Adipocyte (in vitro differentiated cells): ENCODE data around the gene LILRA5.
"Not testable (repeated sequence)": the region's sequence is repeated elsewhere in the genome, so short reads cannot be mapped to it uniquely, and the experiment has no call there.

Experiments
- DNase-seq: peaks from one replicate; pipeline ENCODE4 v3.0.0-alpha.2; 2015; ENCODE audit warnings: low read depth
- H3K27me3 ChIP-seq: replicated peaks from 2 replicates; pipeline ENCODE4 v1.7.0; 2013; ENCODE audit warnings: mild to moderate bottlenecking, low read length, moderate library complexity; ENCODE audit not compliant: control insufficient read depth, insufficient read depth
- H3K36me3 ChIP-seq: 2 replicates; pipeline ENCODE4 v1.7.0; 2013; ENCODE audit warnings: low read length, mild to moderate bottlenecking, moderate library complexity; ENCODE audit not compliant: control insufficient read depth, insufficient read depth, severe bottlenecking
- H3K4me1 ChIP-seq: 2 replicates; pipeline ENCODE4 v1.7.0; 2013; ENCODE audit warnings: mild to moderate bottlenecking, low read length, moderate library complexity; ENCODE audit not compliant: control insufficient read depth, insufficient read depth
- H3K4me3 ChIP-seq: 2 replicates; pipeline ENCODE4 v1.7.0; 2013; ENCODE audit warnings: mild to moderate bottlenecking, low read length, moderate library complexity
- H3K9ac ChIP-seq: 2 replicates; pipeline ENCODE4 v1.7.0; 2013; ENCODE audit warnings: mild to moderate bottlenecking, low read length, moderate library complexity
- H3K9me3 ChIP-seq: 2 replicates; pipeline ENCODE4 v1.7.0; 2013; ENCODE audit warnings: mild to moderate bottlenecking, low read length, moderate library complexity; ENCODE audit not compliant: control insufficient read depth

Gene LILRA5

GRCh38 chr19:54299126-54299498 is 13.9 kb downstream of the LILRA5 start:
- peaks cover 4% of the 10 kb centered on the region for H3K9me3 ChIP-seq
- DNase-seq = no peak
- H3K36me3 ChIP-seq = no peaks in the 10 kb centered on the region
- H3K27me3 ChIP-seq = peaks cover 5% of the 10 kb centered on the region
- no peak overlapping the region for H3K4me3 ChIP-seq
- no peak overlapping the region for H3K9ac ChIP-seq
- no peaks in the 10 kb centered on the region for H3K4me1 ChIP-seq

DNA sequence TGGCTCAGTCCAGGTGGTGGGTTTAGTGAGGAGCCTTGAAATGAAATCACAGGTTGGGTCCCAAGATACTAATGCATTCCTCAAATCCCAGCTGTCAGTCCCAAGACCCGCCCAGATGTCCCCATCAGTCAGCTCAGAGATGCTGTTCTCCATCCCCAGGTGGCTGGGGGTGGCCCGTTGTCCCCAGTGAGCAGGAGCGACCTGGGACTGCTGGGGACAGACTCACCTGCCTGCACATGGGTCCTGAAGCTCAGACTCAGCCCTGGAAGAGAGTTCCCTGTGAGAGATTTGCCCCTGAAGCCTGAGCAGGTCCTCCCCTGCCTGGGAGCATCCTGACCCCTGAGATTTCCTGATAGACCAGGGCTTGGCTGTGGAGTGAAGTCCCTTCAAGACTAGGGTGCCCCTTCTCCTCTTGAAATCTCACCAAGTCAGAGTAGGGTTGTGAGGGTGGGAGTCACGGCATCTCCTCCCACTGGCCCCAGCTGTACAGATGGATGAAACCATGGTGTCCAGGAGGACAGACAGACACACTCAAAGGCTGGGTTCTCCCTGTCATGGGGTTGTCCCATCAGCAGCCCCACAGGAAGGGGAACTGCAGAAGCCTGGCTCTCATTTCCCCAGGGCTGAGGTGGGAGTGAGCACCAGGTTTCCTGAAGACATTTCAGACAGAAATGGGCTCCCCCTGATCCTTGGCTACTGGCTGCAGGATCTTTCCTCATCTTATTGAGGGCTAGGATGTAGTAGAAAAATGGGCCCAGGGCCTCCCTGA is 14.4 kb downstream of the LILRA5 start:
- Histone ChIP-seq H3K4me3 (no peak overlapping the region), H3K9ac (no peak overlapping the region), H3K27me3 (peaks cover 11% of the 10 kb centered on the region), H3K4me1 (no peaks in the 10 kb centered on the region), H3K36me3 (no peaks in the 10 kb centered on the region), H3K9me3 (peaks cover 10% of the 10 kb centered on the region)
- DNase-seq = no peak

GRCh38 chr19:54297759-54298305 is 15.1 kb downstream of the LILRA5 start:
- DNase-seq = no peak
- no peak overlapping the region for H3K4me3 ChIP-seq
- H3K4me1 ChIP-seq = no peaks in the 10 kb centered on the region
- H3K9me3 ChIP-seq = peaks cover 13% of the 10 kb centered on the region
- no peak overlapping the region for H3K9ac ChIP-seq
- H3K36me3 ChIP-seq = no peaks in the 10 kb centered on the region
- H3K27me3 ChIP-seq = peaks cover 12% of the 10 kb centered on the region

DNA sequence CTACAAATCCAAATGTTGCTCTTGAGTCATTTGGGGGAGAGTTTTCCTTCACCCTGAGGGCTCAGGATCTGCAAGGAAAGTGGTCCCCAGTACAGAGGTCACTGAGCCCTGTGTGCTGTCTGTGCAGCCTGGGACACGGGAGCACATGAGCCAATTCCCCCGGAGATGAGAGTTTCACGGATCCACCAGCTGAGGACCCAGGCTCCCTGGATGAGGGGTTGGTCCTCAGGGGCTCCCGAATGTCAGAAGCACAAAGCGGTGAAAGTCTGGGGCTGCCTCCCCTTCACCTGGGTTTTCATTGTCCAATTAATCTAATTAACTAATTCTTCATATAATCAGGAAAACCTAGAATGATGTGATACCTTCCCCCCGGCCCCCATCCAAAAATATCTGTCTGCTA is 18.4 kb downstream of the LILRA5 start:
- H3K4me1 ChIP-seq = no peaks in the 10 kb centered on the region
- H3K9ac ChIP-seq = no peak overlapping the region
- H3K4me3 ChIP-seq = no peak overlapping the region
- no peaks in the 10 kb centered on the region for H3K36me3 ChIP-seq
- H3K9me3 ChIP-seq = peaks cover 13% of the 10 kb centered on the region
- peaks cover 12% of the 10 kb centered on the region for H3K27me3 ChIP-seq
- DNase-seq = no peak

DNA sequence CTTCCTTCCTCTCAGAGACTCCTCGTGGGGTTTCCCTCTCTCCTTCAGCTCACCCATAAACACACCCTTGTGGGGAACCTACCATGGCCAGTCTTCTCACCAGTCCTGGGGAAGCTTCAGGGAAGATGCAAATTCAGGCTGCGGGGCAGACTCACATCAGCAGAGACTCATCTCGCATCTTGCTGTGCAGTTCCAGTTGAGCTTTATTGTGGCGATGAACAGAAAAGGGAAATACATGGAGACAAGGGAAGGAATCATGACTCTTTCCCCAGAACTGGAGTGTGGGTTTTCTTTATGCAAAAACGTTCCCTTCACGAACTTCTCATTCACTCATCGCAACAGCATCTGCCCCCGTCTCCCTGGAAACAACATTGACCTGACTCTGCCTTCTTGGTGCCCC is 23.8 kb downstream of the LILRA5 start:
- not testable (repeated sequence) for DNase-seq, H3K9me3 ChIP-seq, H3K9ac ChIP-seq, H3K4me3 ChIP-seq, H3K36me3 ChIP-seq, H3K27me3 ChIP-seq, H3K4me1 ChIP-seq

- Histone ChIP-seq H3K9me3 (no peaks in the 10 kb centered on the region), H3K27me3 (peaks cover 14% of the 10 kb centered on the region), H3K4me3 (no peak overlapping the region), H3K36me3 (no peaks in the 10 kb centered on the region), H3K4me1 (no peaks in the 10 kb centered on the region), H3K9ac (no peak overlapping the region)
- DNase-seq = peak; percentile 15
Measured at GRCh38 chr19:54287456-54287855, 25.5 kb downstream of the LILRA5 start.

DNA sequence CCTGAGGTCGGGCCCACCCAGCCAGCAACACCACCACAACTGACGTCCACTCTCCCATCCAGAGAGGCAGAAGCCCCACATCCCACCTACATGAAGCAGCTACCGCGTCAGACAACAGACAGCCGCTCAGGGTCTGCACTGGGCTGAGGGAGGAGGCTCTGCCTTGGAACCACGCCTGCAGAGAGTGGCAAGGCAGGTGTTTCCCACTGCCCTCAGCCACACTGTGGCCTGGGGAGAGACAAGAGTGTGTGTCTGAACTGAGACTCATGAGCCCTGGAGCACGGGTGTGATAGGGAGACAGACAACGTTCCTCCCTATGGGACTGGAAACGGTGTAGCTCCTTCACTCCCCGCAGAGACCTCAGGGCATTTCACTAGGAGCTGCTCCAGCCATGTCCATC is 26.7 kb downstream of the LILRA5 start:
- not testable (repeated sequence) for H3K36me3 ChIP-seq, H3K4me3 ChIP-seq, H3K9ac ChIP-seq, DNase-seq, H3K9me3 ChIP-seq, H3K4me1 ChIP-seq
- peaks cover 20% of the 10 kb centered on the region for H3K27me3 ChIP-seq

DNA sequence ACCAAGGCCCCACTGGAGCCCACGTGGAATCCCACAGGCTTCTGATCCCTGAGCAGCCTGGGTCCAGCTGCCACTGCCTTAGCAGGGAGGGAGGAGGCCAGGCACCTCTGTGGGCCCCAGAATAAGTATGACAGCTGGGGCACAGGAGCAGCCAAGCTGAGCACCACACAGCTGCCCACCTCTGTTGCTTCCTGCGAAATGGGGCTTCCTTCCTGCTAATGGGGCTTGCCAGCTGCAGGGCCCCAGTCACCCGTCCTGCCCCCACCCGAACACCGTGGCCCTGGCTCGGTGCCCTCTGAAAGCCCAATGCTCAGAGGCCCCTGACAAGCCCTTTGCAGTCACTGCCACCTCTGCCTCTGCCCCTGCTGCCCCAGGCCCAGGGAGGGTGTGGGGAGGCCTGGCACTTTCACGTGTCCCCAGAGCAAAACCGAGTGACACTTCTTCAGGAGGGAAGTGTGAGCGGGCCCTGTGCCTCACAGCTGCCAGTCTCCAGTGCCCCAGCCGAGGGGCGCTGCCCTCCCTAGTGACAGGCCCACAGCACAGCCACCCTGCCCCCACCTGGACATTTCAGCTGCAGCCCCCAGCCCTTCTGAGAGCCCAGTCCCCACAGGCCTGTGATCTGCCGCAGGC is 27.4 kb downstream of the LILRA5 start:
- not testable (repeated sequence) for H3K36me3 ChIP-seq, H3K4me1 ChIP-seq, H3K4me3 ChIP-seq, H3K9ac ChIP-seq, DNase-seq, H3K9me3 ChIP-seq
- H3K27me3 ChIP-seq = peaks cover 20% of the 10 kb centered on the region

GRCh38 chr19:54282686-54283470 is 30.1 kb downstream of the LILRA5 start:
- peaks cover 24% of the 10 kb centered on the region for H3K27me3 ChIP-seq
- DNase-seq = no peak

GRCh38 chr19:54281729-54282075 is 31.3 kb downstream of the LILRA5 start:
- H3K9ac ChIP-seq, H3K9me3 ChIP-seq, H3K36me3 ChIP-seq, H3K4me3 ChIP-seq, DNase-seq, H3K4me1 ChIP-seq: not testable (repeated sequence)
- peaks cover 24% of the 10 kb centered on the region for H3K27me3 ChIP-seq

More at GRCh38 chr19:54282686-54283470, 30.1 kb downstream of the LILRA5 start:
- Histone ChIP-seq H3K4me3 (no peak overlapping the region), H3K9ac (no peak overlapping the region), H3K36me3 (no peaks in the 10 kb centered on the region), H3K9me3 (no peaks in the 10 kb centered on the region), H3K4me1 (no peaks in the 10 kb centered on the region)

- no peak within 1 kb of the TSS for H3K9ac ChIP-seq
- H3K4me1 ChIP-seq = no peaks in the 10 kb centered on the region
- DNase-seq = no peak
- H3K27me3 ChIP-seq = peaks cover 24% of the 10 kb centered on the region
- no peaks in the 10 kb centered on the region for H3K9me3 ChIP-seq
- no peaks in the 10 kb centered on the region for H3K36me3 ChIP-seq
- no peak within 1 kb of the TSS for H3K4me3 ChIP-seq
Measured at GRCh38 chr19:54281007-54281728, 31.8 kb downstream of the LILRA5 start, which contains the start of gene LILRB2. TSS of gene LILRB2 (minus strand) at chr19:54281110. CDS start at chr19:54280496, 614 bp downstream.
